HepG2 (cell line): ENCODE results near the gene AHSP. TPM values are rescaled to one million over a fixed set of nuclear protein-coding genes. Genes with fewer than 3 reads are reported as not detected.

Experiments
- ATAC-seq: fragments of 200-7000 bp; cut with Tn5 transposase; 3 replicates; pipeline ENCODE4 v1.9.1; 2020; ENCODE audit warnings: mild to moderate bottlenecking, moderate library complexity
- BruUV-seq: library from RNA; stranded (reverse); fragments of 400-500 nt; replicated peaks from 2 replicates; lab custom pipeline; 2021; lab: Mats Ljungman, UMichigan
- CTCF ChIA-PET: fragments of 300-600 bp; formaldehyde crosslinking; extraction: SDS; loops from one replicate; lab custom pipeline; 2021; ENCODE audit warnings: low total read pairs, inconsistent platforms, low intra/inter-chr PET ratio; lab: Yijun Ruan, JAX
- POLR2A ChIA-PET: fragments of 350-600 bp; sonication (Branson Sonifier 250); formaldehyde crosslinking; loops from one replicate; lab custom pipeline; 2020; ENCODE audit warnings: antibody characterized with exemption, inconsistent platforms; lab: Yijun Ruan, JAX
- DNase-seq: peaks from one replicate; pipeline ENCODE4 v3.0.0-alpha.2; 2015; ENCODE audit warnings: low spot score
- FAIRE-seq: peaks from 3 replicates; lab custom pipeline; 2011; peaks lifted over from hg19 to GRCh38; lab: Jason Lieb, UNC
- H2AFZ ChIP-seq: one replicate; pipeline ENCODE4 v1.6.1; 2011; ENCODE audit warnings: low read length, inconsistent platforms
- H3K27ac ChIP-seq: fragments of 300-600 bp; 3 replicates; pipeline ENCODE4 v1.8.0; 2011; ENCODE audit warnings: mixed run types, mild to moderate bottlenecking, mixed read lengths, low read length, inconsistent platforms; ENCODE audit not compliant: insufficient read depth; ENCODE audit errors: extremely low read length
- H3K27me3 ChIP-seq, 2 experiments: fragments of 200-600 bp in 1 of 2; 2 replicates in 1 of 2; 3 replicates in 1 of 2; pipeline versions ENCODE4 v1.6.0 to v1.8.0; 2011; ENCODE audit warnings: low read length in 2 of 2, mild to moderate bottlenecking in 2 of 2, moderate library complexity in 2 of 2, inconsistent platforms in 1 of 2; ENCODE audit not compliant: insufficient read depth in 2 of 2, control insufficient read depth in 1 of 2
- H3K36me3 ChIP-seq, 2 experiments: fragments of 200-600 bp in 1 of 2; replicated peaks in 1 of 2; 2 replicates in 1 of 2; 3 replicates in 1 of 2; pipeline versions ENCODE4 v1.5.1 to v1.8.0; 2011; ENCODE audit warnings: low read length in 2 of 2, inconsistent platforms in 1 of 2; ENCODE audit not compliant: insufficient read depth in 2 of 2, control insufficient read depth in 1 of 2
- H3K4me1 ChIP-seq: 2 replicates; pipeline ENCODE4 v1.5.1; 2012; ENCODE audit warnings: low read length, inconsistent platforms; ENCODE audit not compliant: insufficient read depth
- H3K4me2 ChIP-seq: 2 replicates; pipeline ENCODE4 v1.6.0; 2011; ENCODE audit warnings: low read depth, low read length, inconsistent platforms
- H3K4me3 ChIP-seq, 3 experiments: fragments of 200-600 bp in 1 of 3; sonication (generic), shearing (Covaris generic) in 1 of 3; replicated peaks in 1 of 3; 2 replicates each; pipeline ENCODE4 v1.5.1; 2011 to 2016; ENCODE audit warnings: low read length in 3 of 3, inconsistent platforms in 2 of 3, low read depth in 2 of 3, mild to moderate bottlenecking in 2 of 3, control low read depth in 1 of 3, mixed read lengths in 1 of 3; ENCODE audit not compliant: insufficient read depth in 1 of 3
- H3K79me2 ChIP-seq: one replicate; pipeline ENCODE4 v1.6.1; 2011; ENCODE audit warnings: low read length, inconsistent platforms; ENCODE audit not compliant: insufficient read depth
- H3K9ac ChIP-seq: 2 replicates; pipeline ENCODE4 v1.6.0; 2011; ENCODE audit warnings: mild to moderate bottlenecking, low read depth, low read length, inconsistent platforms; ENCODE audit not compliant: insufficient read depth
- H3K9me3 ChIP-seq: 2 replicates; pipeline ENCODE4 v1.5.1; 2012; ENCODE audit warnings: mild to moderate bottlenecking, low read length
- H4K20me1 ChIP-seq: 2 replicates; pipeline ENCODE4 v1.6.0; 2011; ENCODE audit warnings: inconsistent platforms, mild to moderate bottlenecking, low read length, moderate library complexity; ENCODE audit not compliant: insufficient read depth
- EP300 ChIP-seq, 3 experiments: sonication (generic) in 1 of 3; formaldehyde crosslinking in 1 of 3; IDR thresholded peaks; 2 replicates each; pipeline versions ENCODE4 v1.5.1 to v1.6.1; 2011 to 2020; ENCODE audit warnings: low read depth in 2 of 3, low read length in 2 of 3, borderline replicate concordance in 1 of 3, improper control_type of control experiment in 1 of 3, mild to moderate bottlenecking in 1 of 3, missing genetic modification reagents in 1 of 3, moderate library complexity in 1 of 3
- HNF4A ChIP-seq: sonication (generic); formaldehyde crosslinking; IDR thresholded peaks from 2 replicates; pipeline ENCODE4 v1.4.0; 2020; ENCODE audit warnings: missing genetic modification reagents
- KAT2B ChIP-seq: fragments of 150-350 bp; IDR thresholded peaks from 2 replicates; pipeline ENCODE4 v1.6.1; 2014; ENCODE audit warnings: low read depth, low read length, borderline replicate concordance
- NFE2L2 ChIP-seq: fragments of 150-350 bp; IDR thresholded peaks from 2 replicates; pipeline ENCODE4 v1.6.1; 2014; ENCODE audit warnings: low read length
- NONO ChIP-seq, 2 experiments: fragments of 450-650 bp in 1 of 2; sonication (generic) in 1 of 2; formaldehyde crosslinking in 1 of 2; IDR thresholded peaks in 1 of 2; conservative IDR thresholded peaks in 1 of 2; 2 replicates each; pipeline versions ENCODE4 v1.6.1 to v1.8.0; 2017 to 2022; ENCODE audit warnings: mild to moderate bottlenecking in 1 of 2, missing genetic modification reagents in 1 of 2, moderate library complexity in 1 of 2
- POLR2G ChIP-seq: fragments of 200-400 bp; formaldehyde crosslinking; IDR thresholded peaks from 2 replicates; pipeline ENCODE4 v1.6.1; 2018; ENCODE audit warnings: mild to moderate bottlenecking, low read depth, low read length, moderate library complexity
- PREB ChIP-seq: sonication (generic); formaldehyde crosslinking; IDR thresholded peaks from 2 replicates; pipeline ENCODE4 v1.4.0; 2020; ENCODE audit warnings: missing genetic modification reagents
- REL ChIP-seq: sonication (generic); formaldehyde crosslinking; conservative IDR thresholded peaks from 2 replicates; pipeline ENCODE4 v1.8.0; 2022; ENCODE audit warnings: mild to moderate bottlenecking, missing genetic modification reagents, moderate library complexity
- RXRB ChIP-seq: IDR thresholded peaks from 2 replicates; pipeline ENCODE4 v1.6.1; 2016; ENCODE audit warnings: borderline replicate concordance, missing genetic modification reagents, missing compliant biosample characterization
- SNAPC4 ChIP-seq: sonication (generic); formaldehyde crosslinking; IDR thresholded peaks from 2 replicates; pipeline ENCODE4 v1.4.0; 2020; ENCODE audit warnings: mild to moderate bottlenecking, missing genetic modification reagents
- ZEB1 ChIP-seq: IDR thresholded peaks from 2 replicates; pipeline ENCODE4 v1.6.1; 2012; ENCODE audit warnings: mild to moderate bottlenecking, low read depth, inconsistent platforms; ENCODE audit not compliant: insufficient replicate concordance
- ZFX ChIP-seq: sonication (generic); formaldehyde crosslinking; IDR thresholded peaks from 2 replicates; pipeline ENCODE4 v1.4.0; 2020; ENCODE audit warnings: mild to moderate bottlenecking, low read depth, missing genetic modification reagents, moderate library complexity
- ZNF180 ChIP-seq: sonication (generic); formaldehyde crosslinking; IDR thresholded peaks from 2 replicates; pipeline ENCODE4 v1.4.0; 2020; ENCODE audit warnings: low read depth, missing genetic modification reagents, borderline replicate concordance
- ZNF556 ChIP-seq: sonication (generic); formaldehyde crosslinking; IDR thresholded peaks from 2 replicates; pipeline ENCODE4 v1.4.0; 2020; ENCODE audit warnings: mild to moderate bottlenecking, missing genetic modification reagents, borderline replicate concordance
- ZNF850 ChIP-seq: sonication (generic); formaldehyde crosslinking; conservative IDR thresholded peaks from 2 replicates; pipeline ENCODE4 v1.9.0; 2021; ENCODE audit warnings: mild to moderate bottlenecking, missing genetic modification reagents
- WGBS: methylation state at CpG from one replicate; pipeline ENCODE4 v1.1.6; 2017; ENCODE audit warnings: low lambda C conversion rate; 5-methylcytosine and 5-hydroxymethylcytosine counted together
- in situ Hi-C: cut with HindIII; loops from 2 replicates; pipeline ENCODE4 v1.10.0; 2017; ENCODE audit warnings: low pct_unique_long_range_greater_than_20kb; ENCODE audit not compliant: extremely low pct_ligation_motif_present
- intact Hi-C: fragments of 100-400 bp; cut with micrococcal nuclease; formaldehyde crosslinking; loops from one replicate; pipeline ENCODE4 v1.10.0; 2022; ENCODE audit not compliant: unreplicated experiment
- polyA plus RNA-seq, 8 experiments: library from polyadenylated mRNA; depleted of rRNA in 3 of 8; stranded (reverse) in 7 of 8; unstranded in 1 of 8; fragments of >200 nt; fragmentation: Illumina TruSeq in 4 of 8; extraction: Trizol in 4 of 8; gene quantifications; 2 replicates each; pipeline versions ENCODE4 v1.2.1 to v1.2.3, GENCODE V29; 2011 to 2016; ENCODE audit warnings: low read depth in 4 of 8, missing spikeins in 1 of 8, mixed read lengths in 1 of 8; ENCODE audit not compliant: insufficient read depth in 1 of 8
- total RNA-seq, 5 experiments: library from RNA; depleted of rRNA; stranded (reverse); fragments of >200 nt; fragmentation: Illumina TruSeq; extraction: Trizol; gene quantifications; 2 replicates each; pipeline ENCODE4 v1.2.3, GENCODE V29; 2016; ENCODE audit warnings: low read depth in 1 of 5
- TF ChIP-seq, protein P1 (sequence below): sonication (generic); formaldehyde crosslinking; IDR thresholded peaks from 2 replicates; pipeline ENCODE4 v1.4.0; 2020; ENCODE audit warnings: mild to moderate bottlenecking, low read depth, missing genetic modification reagents

The AHSP gene
- total and polyA plus RNA-seq, 2 of the 13 experiments (the other 11 are each of a cell fraction or from before 2014, with no cell fraction given), result not detected

GRCh38 chr16:31496670-31497069, 31.0 kb upstream of the AHSP start (continued):
- TF ChIP-seq SNAPC4 (CRISPR knock-in tag) (no peak), ZNF850 (CRISPR knock-in tag) (no peak), HNF4A (no peak), EP300 (IDR thresholded peaks at IDR 0.05; ENCODE audit: low read depth in 2 of 2, low read length in 2 of 2) (no peak), EP300 (CRISPR knock-in tag; IDR thresholded peaks at IDR 0.05; ENCODE audit: borderline replicate concordance) (no peak), NONO (IDR thresholded peaks at IDR 0.05) (no peak), NONO (CRISPR knock-in tag; conservative IDR thresholded peaks at IDR 0.05) (no peak)

GRCh38 chr16:31498493-31498892, 29.2 kb upstream of the AHSP start:
- Histone ChIP-seq H3K36me3 (peaks cover 22 to 67% of the 10 kb centered on the region in 2 experiments), H3K9ac (no peak overlapping the region), H3K9me3 (no peaks in the 10 kb centered on the region), H3K27me3 (no peaks in the 10 kb centered on the region), H3K27ac (no peak overlapping the region), H3K4me1 (peaks cover 17% of the 10 kb centered on the region), H3K79me2 (no peaks in the 10 kb centered on the region), H3K4me2 (no peak overlapping the region), H2AFZ (no peak overlapping the region), H4K20me1 (no peaks in the 10 kb centered on the region), H3K4me3 (no peak overlapping the region)
- intact Hi-C loops, result no loop called here
- DNase-seq (no peak), ATAC-seq (no peak), FAIRE-seq (no peak)
- ChIA-PET CTCF (no interaction called here), POLR2A (interaction anchor here (1.3 to 3.1 kb wide), 2 partner anchors 9 to 39 kb away, joined by 4 to 14 read pairs; partner anchors contain the start of genes ARMC5 and RUSF1)
- TF ChIP-seq POLR2G (0 out of 2 replicates have a peak, but pooled peaks have one; percentile 0), ZEB1 (no peak), NFE2L2 (no peak), KAT2B (no peak), ZFX (CRISPR knock-in tag) (0 out of 2 replicates have a peak, but pooled peaks have one; percentile 12), ZNF180 (no peak), ZNF556 (CRISPR knock-in tag) (0 out of 2 replicates have a peak, but pooled peaks have one; percentile 27), REL (CRISPR knock-in tag) (no peak), PREB (no peak), RXRB (CRISPR knock-in tag) (no peak)
- TF ChIP-seq, protein P1, sequence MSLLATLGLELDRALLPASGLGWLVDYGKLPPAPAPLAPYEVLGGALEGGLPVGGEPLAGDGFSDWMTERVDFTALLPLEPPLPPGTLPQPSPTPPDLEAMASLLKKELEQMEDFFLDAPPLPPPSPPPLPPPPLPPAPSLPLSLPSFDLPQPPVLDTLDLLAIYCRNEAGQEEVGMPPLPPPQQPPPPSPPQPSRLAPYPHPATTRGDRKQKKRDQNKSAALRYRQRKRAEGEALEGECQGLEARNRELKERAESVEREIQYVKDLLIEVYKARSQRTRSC (CRISPR knock-in tag), result no peak
- in situ Hi-C loops, result no loop called here
- no TSS peak for BruUV-seq
- WGBS, result 99% methylated on average over 8 of the region's 8 CpGs
